Astrocyte (in vitro differentiated cells and primary cell): Measurements from ENCODE around the gene SCGB1A1. TPM values are rescaled to one million over a fixed set of nuclear protein-coding genes. Genes with fewer than 3 reads are reported as not detected.

Experiments used
- DNase-seq: peaks from one replicate; pipeline ENCODE4 v3.0.0-alpha.2; 2010; ENCODE audit warnings: low read depth
- FAIRE-seq: peaks from 2 replicates; lab custom pipeline; 2011; peaks lifted over from hg19 to GRCh38; lab: Jason Lieb, UNC
- H2AFZ ChIP-seq: 2 replicates; pipeline ENCODE4 v1.6.0; 2012; ENCODE audit warnings: low read depth, low read length, inconsistent platforms
- H3K27ac ChIP-seq: 2 replicates; pipeline ENCODE4 v1.5.1; 2011; ENCODE audit warnings: low read depth, low read length, inconsistent platforms
- H3K27me3 ChIP-seq: 2 replicates; pipeline ENCODE4 v1.6.0; 2011; ENCODE audit warnings: low read length, inconsistent platforms; ENCODE audit not compliant: insufficient read depth
- H3K36me3 ChIP-seq: 2 replicates; pipeline ENCODE4 v1.5.1; 2011; ENCODE audit warnings: low read length, inconsistent platforms; ENCODE audit not compliant: insufficient read depth
- H3K4me1 ChIP-seq: 2 replicates; pipeline ENCODE4 v1.5.1; 2011; ENCODE audit warnings: low read length, inconsistent platforms; ENCODE audit not compliant: insufficient read depth
- H3K4me2 ChIP-seq: 2 replicates; pipeline ENCODE4 v1.6.0; 2012; ENCODE audit warnings: low read length, inconsistent platforms
- H3K4me3 ChIP-seq: 2 replicates; pipeline ENCODE4 v1.5.1; 2011; ENCODE audit warnings: low read depth, mild to moderate bottlenecking, low read length, inconsistent platforms; ENCODE audit not compliant: insufficient read depth
- H3K79me2 ChIP-seq: 2 replicates; pipeline ENCODE4 v1.6.0; 2012; ENCODE audit warnings: mild to moderate bottlenecking, low read length, inconsistent platforms; ENCODE audit not compliant: insufficient read depth
- H3K9ac ChIP-seq: 2 replicates; pipeline ENCODE4 v1.6.0; 2012; ENCODE audit warnings: mild to moderate bottlenecking, low read length, inconsistent platforms
- H3K9me3 ChIP-seq: 2 replicates; pipeline ENCODE4 v1.5.1; 2012; ENCODE audit warnings: low read depth, mild to moderate bottlenecking, low read length, inconsistent platforms; ENCODE audit not compliant: insufficient read depth
- H4K20me1 ChIP-seq: 2 replicates; pipeline ENCODE4 v1.6.0; 2012; ENCODE audit warnings: low read length, inconsistent platforms; ENCODE audit not compliant: insufficient read depth
- H3K27ac Mint-ChIP-seq: one replicate; pipeline ENCODE4 v1.8.0; 2021; ENCODE audit warnings: mild to moderate bottlenecking, mixed read lengths; ENCODE audit not compliant: unreplicated experiment
- H3K27me3 Mint-ChIP-seq: one replicate; pipeline ENCODE4 v1.8.0; 2021; ENCODE audit warnings: low read depth, mixed read lengths; ENCODE audit not compliant: unreplicated experiment
- H3K36me3 Mint-ChIP-seq: one replicate; pipeline ENCODE4 v1.8.0; 2021; ENCODE audit warnings: low read depth, mixed read lengths; ENCODE audit not compliant: unreplicated experiment
- H3K4me1 Mint-ChIP-seq: one replicate; pipeline ENCODE4 v1.8.0; 2021; ENCODE audit warnings: low read depth, mixed read lengths; ENCODE audit not compliant: unreplicated experiment
- H3K4me3 Mint-ChIP-seq: one replicate; pipeline ENCODE4 v1.8.0; 2021; ENCODE audit warnings: mild to moderate bottlenecking, moderate library complexity, mixed read lengths; ENCODE audit not compliant: unreplicated experiment
- H3K9me3 Mint-ChIP-seq: one replicate; pipeline ENCODE4 v1.8.0; 2021; ENCODE audit warnings: mild to moderate bottlenecking, mixed read lengths; ENCODE audit not compliant: unreplicated experiment
- EZH2 ChIP-seq: IDR thresholded peaks from 2 replicates; pipeline ENCODE4 v1.6.1; 2012; ENCODE audit warnings: mild to moderate bottlenecking, low read length, inconsistent platforms; ENCODE audit not compliant: insufficient read depth
- total RNA-seq: library from RNA; stranded (reverse); gene quantifications from 2 replicates; pipeline ENCODE4 v1.2.1, GENCODE V29; 2021
- TF ChIP-seq, protein P1 (sequence below): IDR thresholded peaks from 2 replicates; pipeline ENCODE4 v1.5.1; 2011; ENCODE audit warnings: low read depth, mild to moderate bottlenecking, inconsistent platforms, low read length, moderate library complexity; ENCODE audit not compliant: insufficient read depth

Gene SCGB1A1
- total RNA-seq, 1 donor from 2014 or later, result not detected

DNA sequence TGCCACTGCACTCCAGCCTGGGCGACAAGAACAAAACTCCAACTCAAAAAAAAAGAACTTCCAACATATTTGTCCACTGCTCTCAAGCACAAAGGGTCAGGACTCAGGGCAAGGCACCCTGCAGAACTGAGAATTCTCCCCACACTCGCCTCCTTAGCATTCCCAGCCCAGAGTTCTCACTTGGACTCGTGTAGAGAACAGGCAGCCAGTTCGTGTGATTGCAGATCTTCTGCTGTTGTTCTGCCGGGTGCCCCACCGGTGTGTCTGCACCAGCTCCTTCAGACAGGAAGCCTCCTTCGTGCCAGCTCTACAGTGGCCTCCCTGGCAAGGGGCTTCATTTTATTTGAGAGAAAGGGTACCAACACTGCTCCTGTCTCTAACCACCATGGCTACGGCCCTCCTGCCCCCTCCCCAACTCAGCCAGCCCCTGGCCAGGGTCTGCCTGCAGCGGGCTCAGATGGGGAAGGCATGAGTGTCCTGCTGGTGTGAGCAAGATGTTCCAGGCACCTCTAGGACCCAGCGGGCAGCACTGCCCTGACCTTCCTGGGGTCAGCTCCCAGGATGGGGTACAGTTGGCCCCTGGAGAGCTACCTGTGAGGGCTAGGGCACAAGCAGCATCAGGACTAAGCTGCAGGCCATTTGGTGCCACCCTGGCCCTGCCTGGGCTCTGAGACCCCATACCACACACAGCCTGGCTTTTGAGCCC, 19.5 kb upstream of the SCGB1A1 start:
- TF ChIP-seq, protein P1, sequence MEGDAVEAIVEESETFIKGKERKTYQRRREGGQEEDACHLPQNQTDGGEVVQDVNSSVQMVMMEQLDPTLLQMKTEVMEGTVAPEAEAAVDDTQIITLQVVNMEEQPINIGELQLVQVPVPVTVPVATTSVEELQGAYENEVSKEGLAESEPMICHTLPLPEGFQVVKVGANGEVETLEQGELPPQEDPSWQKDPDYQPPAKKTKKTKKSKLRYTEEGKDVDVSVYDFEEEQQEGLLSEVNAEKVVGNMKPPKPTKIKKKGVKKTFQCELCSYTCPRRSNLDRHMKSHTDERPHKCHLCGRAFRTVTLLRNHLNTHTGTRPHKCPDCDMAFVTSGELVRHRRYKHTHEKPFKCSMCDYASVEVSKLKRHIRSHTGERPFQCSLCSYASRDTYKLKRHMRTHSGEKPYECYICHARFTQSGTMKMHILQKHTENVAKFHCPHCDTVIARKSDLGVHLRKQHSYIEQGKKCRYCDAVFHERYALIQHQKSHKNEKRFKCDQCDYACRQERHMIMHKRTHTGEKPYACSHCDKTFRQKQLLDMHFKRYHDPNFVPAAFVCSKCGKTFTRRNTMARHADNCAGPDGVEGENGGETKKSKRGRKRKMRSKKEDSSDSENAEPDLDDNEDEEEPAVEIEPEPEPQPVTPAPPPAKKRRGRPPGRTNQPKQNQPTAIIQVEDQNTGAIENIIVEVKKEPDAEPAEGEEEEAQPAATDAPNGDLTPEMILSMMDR, result no peak
- no peak for TF ChIP-seq EZH2
- H3K4me1 ChIP-seq, result peaks cover 19% of the 10 kb centered on the region
- peaks cover 13% of the 10 kb centered on the region for H3K4me1 Mint-ChIP-seq
- H3K9me3 Mint-ChIP-seq, result no peaks in the 10 kb centered on the region
- H3K79me2 ChIP-seq, result no peaks in the 10 kb centered on the region
- DNase-seq (no peak), FAIRE-seq (no peak)
- H3K4me3 ChIP-seq, result no peak overlapping the region
- no peaks in the 10 kb centered on the region for H4K20me1 ChIP-seq
- no peaks in the 10 kb centered on the region for H3K27me3 ChIP-seq
- H2AFZ ChIP-seq, result no peak overlapping the region
- H3K9ac ChIP-seq, result no peak overlapping the region
- no peaks in the 10 kb centered on the region for H3K36me3 Mint-ChIP-seq
- H3K27me3 Mint-ChIP-seq, result peaks cover 17% of the 10 kb centered on the region
- no peak overlapping the region for H3K4me2 ChIP-seq
- H3K27ac ChIP-seq, result no peak overlapping the region
- H3K9me3 ChIP-seq, result no peaks in the 10 kb centered on the region
- H3K4me3 Mint-ChIP-seq, result no peak overlapping the region
- H3K27ac Mint-ChIP-seq, result no peak overlapping the region
- no peaks in the 10 kb centered on the region for H3K36me3 ChIP-seq

DNA sequence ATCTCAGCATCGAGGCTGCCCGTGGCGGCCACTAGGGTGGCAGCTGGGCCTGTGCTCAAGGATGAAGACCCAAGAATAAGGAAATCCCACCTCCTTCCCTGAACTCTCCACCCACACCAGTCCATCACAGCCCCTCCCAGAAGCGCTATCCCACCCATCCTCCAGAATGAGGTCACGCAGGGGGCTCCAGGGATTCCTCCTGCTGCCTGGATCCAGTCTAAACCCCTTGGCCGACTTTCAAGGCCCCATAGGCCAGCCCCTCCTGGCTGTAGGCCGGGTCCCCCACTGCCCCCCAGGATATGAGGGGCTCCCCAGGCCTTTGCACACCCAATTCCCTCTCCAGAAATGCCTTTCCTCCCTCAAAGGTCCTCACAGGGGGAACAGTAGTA, 19.0 kb upstream of the SCGB1A1 start:
- no peaks in the 10 kb centered on the region for H3K9me3 Mint-ChIP-seq
- FAIRE-seq, result no peak
- TF ChIP-seq, protein P1, result no peak
- no peak for TF ChIP-seq EZH2
- DNase-seq, result no peak
- no peak overlapping the region for H3K4me3 Mint-ChIP-seq
- no peaks in the 10 kb centered on the region for H3K9me3 ChIP-seq
- H3K4me1 Mint-ChIP-seq, result peaks cover 13% of the 10 kb centered on the region
- H3K4me2 ChIP-seq, result no peak overlapping the region
- H3K9ac ChIP-seq, result no peak overlapping the region
- H3K36me3 ChIP-seq, result no peaks in the 10 kb centered on the region
- H4K20me1 ChIP-seq, result no peaks in the 10 kb centered on the region
- no peak overlapping the region for H3K4me3 ChIP-seq
- no peaks in the 10 kb centered on the region for H3K27me3 ChIP-seq
- H3K79me2 ChIP-seq, result no peaks in the 10 kb centered on the region
- H3K36me3 Mint-ChIP-seq, result no peaks in the 10 kb centered on the region
- H2AFZ ChIP-seq, result no peak overlapping the region
- H3K27me3 Mint-ChIP-seq, result peaks cover 17% of the 10 kb centered on the region
- peaks cover 19% of the 10 kb centered on the region for H3K4me1 ChIP-seq
- H3K27ac ChIP-seq, result no peak overlapping the region
- no peak overlapping the region for H3K27ac Mint-ChIP-seq

DNA sequence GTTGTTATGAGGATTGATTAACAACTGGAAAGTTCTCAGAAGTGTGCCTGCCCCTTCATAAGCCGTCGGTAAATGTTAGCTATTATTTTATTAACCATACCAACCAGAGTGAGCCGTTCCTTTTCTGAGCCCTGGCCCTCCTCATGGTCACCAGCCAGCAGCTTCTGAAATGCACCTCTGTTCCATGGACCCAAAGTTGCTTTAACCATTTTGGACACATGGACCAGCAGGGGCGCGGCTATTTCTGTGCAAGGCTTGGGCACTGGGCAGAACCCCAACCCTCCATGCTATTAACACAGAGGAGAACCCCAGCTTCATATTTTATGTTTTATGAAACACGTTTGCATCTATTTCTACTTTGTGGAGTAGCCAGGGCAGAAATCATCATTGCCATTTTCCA, 18.6 kb upstream of the SCGB1A1 start:
- peaks cover 16% of the 10 kb centered on the region for H3K4me1 ChIP-seq
- H3K27me3 Mint-ChIP-seq, result peaks cover 19% of the 10 kb centered on the region
- peak overlapping the region; percentile 21 for H3K4me2 ChIP-seq
- H3K4me3 ChIP-seq, result no peak overlapping the region
- no peaks in the 10 kb centered on the region for H4K20me1 ChIP-seq
- H3K79me2 ChIP-seq, result no peaks in the 10 kb centered on the region
- H3K36me3 Mint-ChIP-seq, result no peaks in the 10 kb centered on the region
- TF ChIP-seq EZH2, result no peak
- TF ChIP-seq, protein P1, result no peak
- no peaks in the 10 kb centered on the region for H3K36me3 ChIP-seq
- H3K9me3 Mint-ChIP-seq, result no peaks in the 10 kb centered on the region
- H3K4me3 Mint-ChIP-seq, result no peak overlapping the region
- FAIRE-seq (no peak), DNase-seq (no peak)
- H3K4me1 Mint-ChIP-seq, result peaks cover 10% of the 10 kb centered on the region
- H3K27me3 ChIP-seq, result no peaks in the 10 kb centered on the region
- H3K27ac ChIP-seq, result no peak overlapping the region
- H3K9me3 ChIP-seq, result no peaks in the 10 kb centered on the region
- H3K9ac ChIP-seq, result no peak overlapping the region
- H3K27ac Mint-ChIP-seq, result no peak overlapping the region
- H2AFZ ChIP-seq, result peak overlapping the region; percentile 16
